ENCODE measurements around the gene USP17L22.
"Not testable (repeated sequence)": the region's sequence is repeated elsewhere in the genome, so short reads cannot be mapped to it uniquely, and the experiment has no call there.

The USP17L22 gene

GRCh38 chr4:9267319-9267718 lies at the start of gene USP17L22:
Gene USP17L22, plus strand, starts transcription at chr4:9267619. Its CDS starts 0 bp downstream, at chr4:9267619.
- not testable (repeated sequence) for DNase-seq (ENCODE audit: low read depth in 2 of 2)

- not testable (repeated sequence) for DNase-seq (ENCODE audit: low read depth in 2 of 2)
Observed at GRCh38 chr4:9219852-9220251, 47.6 kb upstream of the USP17L22 start, which contains the start of gene USP17L12. Gene USP17L12, plus strand, starts transcription at chr4:9220152. Its CDS starts 0 bp downstream, at chr4:9220152.

GRCh38 chr4:9224596-9224995 lies 42.8 kb upstream of the USP17L22 start, which contains the start of gene USP17L13:
Gene USP17L13, plus strand, starts transcription at chr4:9224896. Its CDS starts 0 bp downstream, at chr4:9224896.
- not testable (repeated sequence) for DNase-seq (ENCODE audit: low read depth in 2 of 2)

GRCh38 chr4:9230249-9230648 lies 37.2 kb upstream of the USP17L22 start:
- DNase-seq (ENCODE audit: low read depth in 2 of 2) = not testable (repeated sequence)

- DNase-seq (ENCODE audit: low read depth in 2 of 2) = not testable (repeated sequence)
Observed at GRCh38 chr4:9234085-9234484, 33.3 kb upstream of the USP17L22 start, which contains the start of gene USP17L15. Gene USP17L15, plus strand, starts transcription at chr4:9234385. Its CDS starts 0 bp downstream, at chr4:9234385.

GRCh38 chr4:9238461-9238860 lies 29.0 kb upstream of the USP17L22 start:
- DNase-seq (ENCODE audit: low read depth in 2 of 2) = not testable (repeated sequence)

GRCh38 chr4:9243579-9243978 lies 23.8 kb upstream of the USP17L22 start, which contains the start of gene USP17L17:
Gene USP17L17, plus strand, starts transcription at chr4:9243879. Its CDS starts 0 bp downstream, at chr4:9243879.
- DNase-seq (ENCODE audit: low read depth in 2 of 2) = not testable (repeated sequence)

- not testable (repeated sequence) for DNase-seq (ENCODE audit: low read depth in 2 of 2)
Observed at GRCh38 chr4:9247953-9248680, 19.3 kb upstream of the USP17L22 start, which contains the start of gene USP17L18. Gene USP17L18, plus strand, starts transcription at chr4:9248630. Its CDS starts 0 bp downstream, at chr4:9248630.

GRCh38 chr4:9253078-9253477 lies 14.3 kb upstream of the USP17L22 start, which contains the start of gene USP17L19:
Gene USP17L19, plus strand, starts transcription at chr4:9253378. Its CDS starts 0 bp downstream, at chr4:9253378.
- DNase-seq (ENCODE audit: low read depth in 2 of 2) = not testable (repeated sequence)

GRCh38 chr4:9257824-9258223 lies 9.6 kb upstream of the USP17L22 start, which contains the start of gene USP17L20:
Gene USP17L20, plus strand, starts transcription at chr4:9258124. Its CDS starts 0 bp downstream, at chr4:9258124.
- DNase-seq (ENCODE audit: low read depth in 2 of 2) = not testable (repeated sequence)

GRCh38 chr4:9262572-9262971 lies 4.8 kb upstream of the USP17L22 start, which contains the start of gene USP17L21:
Gene USP17L21, plus strand, starts transcription at chr4:9262872. Its CDS starts 0 bp downstream, at chr4:9262872.
- DNase-seq (ENCODE audit: low read depth in 2 of 2) = not testable (repeated sequence)

- DNase-seq (ENCODE audit: low read depth in 2 of 2) = not testable (repeated sequence)
Observed at GRCh38 chr4:9271719-9272118, 4.3 kb downstream of the USP17L22 start.
